ENCODE data around the gene NEGR1.

The NEGR1 gene

GRCh38 chr1:71424536-71424935 is 857.8 kb downstream of the NEGR1 start:
- no peak overlapping the region for H3K4me3 ChIP-seq (ENCODE audit: low read length in 2 of 2)
- H3K27ac ChIP-seq (ENCODE audit: low read length), result no peak overlapping the region
- H3K4me1 ChIP-seq (ENCODE audit: control insufficient read depth, insufficient read depth, low read length), result no peaks in the 10 kb centered on the region
- H3K36me3 ChIP-seq (ENCODE audit: control insufficient read depth in 2 of 2, insufficient read depth in 2 of 2, low read length in 2 of 2), result no peaks in the 10 kb centered on the region
- no peaks in the 10 kb centered on the region for H3K27me3 ChIP-seq (ENCODE audit: control insufficient read depth in 1 of 2, insufficient read depth in 2 of 2, low read length in 2 of 2)
- no peak overlapping the region for H3K9ac ChIP-seq (ENCODE audit: low read length in 2 of 2)
- H3K9me3 ChIP-seq (ENCODE audit: control insufficient read depth in 2 of 2, low read length in 2 of 2), result no peaks in the 10 kb centered on the region

- no peaks in the 10 kb centered on the region for H3K27me3 ChIP-seq (ENCODE audit: control insufficient read depth in 1 of 2, insufficient read depth in 2 of 2, low read length in 2 of 2)
- no peak overlapping the region for H3K9ac ChIP-seq (ENCODE audit: low read length in 2 of 2)
- H3K27ac ChIP-seq (ENCODE audit: low read length), result no peak overlapping the region
- H3K4me3 ChIP-seq (ENCODE audit: low read length in 2 of 2), result no peak overlapping the region
- no peaks in the 10 kb centered on the region for H3K9me3 ChIP-seq (ENCODE audit: control insufficient read depth in 2 of 2, low read length in 2 of 2)
- H3K4me1 ChIP-seq (ENCODE audit: control insufficient read depth, insufficient read depth, low read length), result no peaks in the 10 kb centered on the region
- no peaks in the 10 kb centered on the region for H3K36me3 ChIP-seq (ENCODE audit: control insufficient read depth in 2 of 2, insufficient read depth in 2 of 2, low read length in 2 of 2)
Measured at GRCh38 chr1:71422221-71422620, 860.1 kb downstream of the NEGR1 start.

GRCh38 chr1:71417421-71417820 is 864.9 kb downstream of the NEGR1 start:
- no peak overlapping the region for H3K4me3 ChIP-seq (ENCODE audit: low read length in 2 of 2)
- no peaks in the 10 kb centered on the region for H3K36me3 ChIP-seq (ENCODE audit: control insufficient read depth in 2 of 2, insufficient read depth in 2 of 2, low read length in 2 of 2)
- H3K9ac ChIP-seq (ENCODE audit: low read length in 2 of 2), result no peak overlapping the region
- H3K9me3 ChIP-seq (ENCODE audit: control insufficient read depth in 2 of 2, low read length in 2 of 2), result no peaks in the 10 kb centered on the region
- no peaks in the 10 kb centered on the region for H3K4me1 ChIP-seq (ENCODE audit: control insufficient read depth, insufficient read depth, low read length)
- H3K27me3 ChIP-seq (ENCODE audit: control insufficient read depth in 1 of 2, insufficient read depth in 2 of 2, low read length in 2 of 2), result no peaks in the 10 kb centered on the region
- H3K27ac ChIP-seq (ENCODE audit: low read length), result no peak overlapping the region

- no peaks in the 10 kb centered on the region for H3K27me3 ChIP-seq (ENCODE audit: control insufficient read depth in 1 of 2, insufficient read depth in 2 of 2, low read length in 2 of 2)
- no peaks in the 10 kb centered on the region for H3K4me1 ChIP-seq (ENCODE audit: control insufficient read depth, insufficient read depth, low read length)
- no peak overlapping the region for H3K9ac ChIP-seq (ENCODE audit: low read length in 2 of 2)
- H3K9me3 ChIP-seq (ENCODE audit: control insufficient read depth in 2 of 2, low read length in 2 of 2), result no peaks in the 10 kb centered on the region
- H3K36me3 ChIP-seq (ENCODE audit: control insufficient read depth in 2 of 2, insufficient read depth in 2 of 2, low read length in 2 of 2), result no peaks in the 10 kb centered on the region
- no peak overlapping the region for H3K27ac ChIP-seq (ENCODE audit: low read length)
- no peak overlapping the region for H3K4me3 ChIP-seq (ENCODE audit: low read length in 2 of 2)
Measured at GRCh38 chr1:71414179-71414578, 868.2 kb downstream of the NEGR1 start.

GRCh38 chr1:71413441-71414175 is 868.7 kb downstream of the NEGR1 start:
- H3K27me3 ChIP-seq (ENCODE audit: control insufficient read depth in 1 of 2, insufficient read depth in 2 of 2, low read length in 2 of 2), result no peaks in the 10 kb centered on the region
- H3K27ac ChIP-seq (ENCODE audit: low read length), result no peak overlapping the region
- no peaks in the 10 kb centered on the region for H3K9me3 ChIP-seq (ENCODE audit: control insufficient read depth in 2 of 2, low read length in 2 of 2)
- no peaks in the 10 kb centered on the region for H3K4me1 ChIP-seq (ENCODE audit: control insufficient read depth, insufficient read depth, low read length)
- H3K36me3 ChIP-seq (ENCODE audit: control insufficient read depth in 2 of 2, insufficient read depth in 2 of 2, low read length in 2 of 2), result no peaks in the 10 kb centered on the region
- no peak overlapping the region for H3K4me3 ChIP-seq (ENCODE audit: low read length in 2 of 2)
- H3K9ac ChIP-seq (ENCODE audit: low read length in 2 of 2), result no peak overlapping the region

GRCh38 chr1:71400050-71400449 is 882.3 kb downstream of the NEGR1 start:
- no peaks in the 10 kb centered on the region for H3K4me1 ChIP-seq (ENCODE audit: control insufficient read depth, insufficient read depth, low read length)
- no peak overlapping the region for H3K9ac ChIP-seq (ENCODE audit: low read length in 2 of 2)
- H3K4me3 ChIP-seq (ENCODE audit: low read length in 2 of 2), result no peak overlapping the region
- H3K36me3 ChIP-seq (ENCODE audit: control insufficient read depth in 2 of 2, insufficient read depth in 2 of 2, low read length in 2 of 2), result no peaks in the 10 kb centered on the region
- H3K27ac ChIP-seq (ENCODE audit: low read length), result no peak overlapping the region
- H3K9me3 ChIP-seq (ENCODE audit: control insufficient read depth in 2 of 2, low read length in 2 of 2), result no peaks in the 10 kb centered on the region
- no peaks in the 10 kb centered on the region for H3K27me3 ChIP-seq (ENCODE audit: control insufficient read depth in 1 of 2, insufficient read depth in 2 of 2, low read length in 2 of 2)

GRCh38 chr1:71399594-71399993 is 882.7 kb downstream of the NEGR1 start:
- H3K27me3 ChIP-seq (ENCODE audit: control insufficient read depth in 1 of 2, insufficient read depth in 2 of 2, low read length in 2 of 2), result no peaks in the 10 kb centered on the region
- no peak overlapping the region for H3K27ac ChIP-seq (ENCODE audit: low read length)
- no peaks in the 10 kb centered on the region for H3K4me1 ChIP-seq (ENCODE audit: control insufficient read depth, insufficient read depth, low read length)
- H3K36me3 ChIP-seq (ENCODE audit: control insufficient read depth in 2 of 2, insufficient read depth in 2 of 2, low read length in 2 of 2), result no peaks in the 10 kb centered on the region
- H3K4me3 ChIP-seq (ENCODE audit: low read length in 2 of 2), result no peak overlapping the region
- H3K9ac ChIP-seq (ENCODE audit: low read length in 2 of 2), result no peak overlapping the region
- peaks cover 0 to under 1% of the 10 kb centered on the region in 2 donors for H3K9me3 ChIP-seq (ENCODE audit: control insufficient read depth in 2 of 2, low read length in 2 of 2)

GRCh38 chr1:71393301-71393700 is 889.0 kb downstream of the NEGR1 start:
- H3K27me3 ChIP-seq (ENCODE audit: control insufficient read depth in 1 of 2, insufficient read depth in 2 of 2, low read length in 2 of 2), result no peaks in the 10 kb centered on the region
- no peak overlapping the region for H3K9ac ChIP-seq (ENCODE audit: low read length in 2 of 2)
- H3K4me1 ChIP-seq (ENCODE audit: control insufficient read depth, insufficient read depth, low read length), result no peaks in the 10 kb centered on the region
- H3K36me3 ChIP-seq (ENCODE audit: control insufficient read depth in 2 of 2, insufficient read depth in 2 of 2, low read length in 2 of 2), result no peaks in the 10 kb centered on the region
- H3K4me3 ChIP-seq (ENCODE audit: low read length in 2 of 2), result no peak overlapping the region
- no peak overlapping the region for H3K27ac ChIP-seq (ENCODE audit: low read length)
- H3K9me3 ChIP-seq (ENCODE audit: control insufficient read depth in 2 of 2, low read length in 2 of 2), result peaks cover 0 to 2% of the 10 kb centered on the region in 2 donors

- Histone ChIP-seq H3K9me3 (ENCODE audit: control insufficient read depth in 2 of 2, low read length in 2 of 2) (peaks cover 0 to 2% of the 10 kb centered on the region in 2 donors), H3K27ac (ENCODE audit: low read length) (no peak overlapping the region), H3K4me3 (ENCODE audit: low read length in 2 of 2) (no peak overlapping the region), H3K9ac (ENCODE audit: low read length in 2 of 2) (no peak overlapping the region), H3K4me1 (ENCODE audit: control insufficient read depth, insufficient read depth, low read length) (no peaks in the 10 kb centered on the region), H3K27me3 (ENCODE audit: control insufficient read depth in 1 of 2, insufficient read depth in 2 of 2, low read length in 2 of 2) (no peaks in the 10 kb centered on the region), H3K36me3 (ENCODE audit: control insufficient read depth in 2 of 2, insufficient read depth in 2 of 2, low read length in 2 of 2) (no peaks in the 10 kb centered on the region)
Measured at GRCh38 chr1:71390518-71390917, 891.8 kb downstream of the NEGR1 start.

- no peak overlapping the region for H3K4me3 ChIP-seq (ENCODE audit: low read length in 2 of 2)
- no peak overlapping the region for H3K9ac ChIP-seq (ENCODE audit: low read length in 2 of 2)
- no peaks in the 10 kb centered on the region for H3K4me1 ChIP-seq (ENCODE audit: control insufficient read depth, insufficient read depth, low read length)
- H3K27me3 ChIP-seq (ENCODE audit: control insufficient read depth in 1 of 2, insufficient read depth in 2 of 2, low read length in 2 of 2), result no peaks in the 10 kb centered on the region
- H3K27ac ChIP-seq (ENCODE audit: low read length), result no peak overlapping the region
- H3K36me3 ChIP-seq (ENCODE audit: control insufficient read depth in 2 of 2, insufficient read depth in 2 of 2, low read length in 2 of 2), result no peaks in the 10 kb centered on the region
- no peaks in the 10 kb centered on the region for H3K9me3 ChIP-seq (ENCODE audit: control insufficient read depth in 2 of 2, low read length in 2 of 2)
Measured at GRCh38 chr1:71377886-71378285, 904.5 kb downstream of the NEGR1 start.

GRCh38 chr1:71372496-71372895 is 909.8 kb downstream of the NEGR1 start:
- Histone ChIP-seq H3K36me3 (ENCODE audit: control insufficient read depth in 2 of 2, insufficient read depth in 2 of 2, low read length in 2 of 2) (no peaks in the 10 kb centered on the region), H3K27me3 (ENCODE audit: control insufficient read depth in 1 of 2, insufficient read depth in 2 of 2, low read length in 2 of 2) (no peaks in the 10 kb centered on the region), H3K27ac (ENCODE audit: low read length) (no peak overlapping the region), H3K9ac (ENCODE audit: low read length in 2 of 2) (no peak overlapping the region), H3K4me1 (ENCODE audit: control insufficient read depth, insufficient read depth, low read length) (no peaks in the 10 kb centered on the region), H3K9me3 (ENCODE audit: control insufficient read depth in 2 of 2, low read length in 2 of 2) (no peaks in the 10 kb centered on the region), H3K4me3 (ENCODE audit: low read length in 2 of 2) (no peak overlapping the region)

Measured in stomach smooth muscle (tissue), 2 donors.